GM13976 (cell line): Measurements from ENCODE around the gene PPARA.

ENCODE experiments used
- DNase-seq: peaks from one replicate; pipeline ENCODE4 v3.0.0; 2012; ENCODE audit warnings: low spot score
- CTCF ChIP-seq: IDR thresholded peaks from 2 replicates; pipeline ENCODE4 v1.5.1; 2012; ENCODE audit warnings: borderline replicate concordance, mild to moderate bottlenecking; ENCODE audit not compliant: insufficient read depth; ENCODE audit errors: extremely low read depth, missing control alignments, control extremely low read depth
- in situ Hi-C: fragments of 300-500 bp; cut with MboI; formaldehyde crosslinking; loops from one replicate; pipeline ENCODE4 v1.12.0; 2022; ENCODE audit warnings: low sequenced_read_pairs, mixed read lengths, inconsistent platforms; ENCODE audit not compliant: unreplicated experiment

The PPARA gene

GRCh38 chr22:46108564-46109473, 41.5 kb upstream of the PPARA start:
- DNase-seq, result no peak
- in situ Hi-C loops, result loop anchor here (25.0 kb wide), 2 partner anchors 472 to 547 kb away; no protein-coding TSS in a partner anchor
- TF ChIP-seq CTCF, result no peak

GRCh38 chr22:46109474-46110003, 40.8 kb upstream of the PPARA start:
- no peak for DNase-seq
- no peak for TF ChIP-seq CTCF
- in situ Hi-C loops, result loop anchor here (25.0 kb wide), 2 partner anchors 472 to 547 kb away; no protein-coding TSS in a partner anchor

- in situ Hi-C loops, result loop anchor here (25.0 kb wide), 2 partner anchors 473 to 548 kb away; no protein-coding TSS in a partner anchor
These were observed 40.1 kb upstream of the PPARA start for GRCh38 chr22:46110215-46110614.

GRCh38 chr22:46111645-46112306, 38.5 kb upstream of the PPARA start:
- DNase-seq, result no peak
- TF ChIP-seq CTCF, result no peak
- in situ Hi-C loops, result loop anchor here (25.0 kb wide), 2 partner anchors 474 to 549 kb away; no protein-coding TSS in a partner anchor

More at GRCh38 chr22:46110215-46110614, 40.1 kb upstream of the PPARA start:
- no peak for DNase-seq
- TF ChIP-seq CTCF, result no peak

GRCh38 chr22:46112405-46112804, 37.9 kb upstream of the PPARA start:
- no peak for DNase-seq
- in situ Hi-C loops, result loop anchor here (25.0 kb wide), 2 partner anchors 475 to 550 kb away; no protein-coding TSS in a partner anchor
- TF ChIP-seq CTCF, result no peak

- in situ Hi-C loops, result loop anchor here (25.0 kb wide), 2 partner anchors 476 to 551 kb away; no protein-coding TSS in a partner anchor
- no peak for DNase-seq
- no peak for TF ChIP-seq CTCF
These were observed 37.0 kb upstream of the PPARA start for GRCh38 chr22:46113110-46113909.
